Ectodermal cell (in vitro differentiated cells): ENCODE results near the gene GSPT2. TPM values are rescaled to one million over a fixed set of nuclear protein-coding genes. Genes with fewer than 3 reads are reported as not detected.
"Not testable (repeated sequence)": the region's sequence is repeated elsewhere in the genome, so short reads cannot be mapped to it uniquely, and the experiment has no call there.

Experiments used
- H3K27ac ChIP-seq: 2 replicates; pipeline ENCODE4 v1.7.0; 2013; ENCODE audit warnings: mild to moderate bottlenecking, low read depth, low read length; ENCODE audit not compliant: insufficient read depth, poor library complexity, severe bottlenecking
- H3K27me3 ChIP-seq: 2 replicates; pipeline ENCODE4 v1.7.0; 2013; ENCODE audit warnings: mild to moderate bottlenecking, low read length; ENCODE audit not compliant: insufficient read depth, control insufficient read depth, poor library complexity, severe bottlenecking
- H3K36me3 ChIP-seq: one replicate; pipeline ENCODE4 v1.7.0; 2013; ENCODE audit warnings: low read length; ENCODE audit not compliant: control insufficient read depth, insufficient read depth
- H3K4me1 ChIP-seq: one replicate; pipeline ENCODE4 v1.7.0; 2013; ENCODE audit warnings: low read length; ENCODE audit not compliant: control insufficient read depth, insufficient read depth
- H3K4me3 ChIP-seq: 2 replicates; pipeline ENCODE4 v1.7.0; 2013; ENCODE audit warnings: low read depth, low read length, control low read depth; ENCODE audit not compliant: insufficient read depth
- H3K9me3 ChIP-seq: 2 replicates; pipeline ENCODE4 v1.7.0; 2013; ENCODE audit warnings: mild to moderate bottlenecking, low read length, moderate library complexity; ENCODE audit not compliant: control insufficient read depth
- WGBS, 2 experiments: methylation state at CpG; one replicate each; pipeline ENCODE4 v1.1.7; 2013; ENCODE audit warnings: missing lambda C conversion rate in 2 of 2; 5-methylcytosine and 5-hydroxymethylcytosine counted together
- polyA plus RNA-seq, 4 experiments: library from polyadenylated mRNA; stranded (reverse); fragments of 50-300 nt; gene quantifications; one replicate each; pipeline ENCODE4 v1.2.3, GENCODE V29; 2013

The GSPT2 gene
- polyA plus RNA-seq (2013, experiment 1 of 4) = 34.3 TPM
- 36.5 TPM for polyA plus RNA-seq (2013, experiment 2 of 4)
- 31.4 TPM for polyA plus RNA-seq (2013, experiment 3 of 4)
- polyA plus RNA-seq (2013, experiment 4 of 4) = 33.7 TPM

- Histone ChIP-seq H3K4me1 (no peaks in the 10 kb centered on the region), H3K4me3 (peak within 1 kb of the TSS; percentile 72), H3K27me3 (no peaks in the 10 kb centered on the region), H3K27ac (no peak within 1 kb of the TSS), H3K9me3 (no peaks in the 10 kb centered on the region), H3K36me3 (no peaks in the 10 kb centered on the region)
- WGBS, 2 experiments = 0% methylated on average over 63 of the region's 63 CpGs
These were observed at the start of gene GSPT2 for GRCh38 chrX:51743179-51743957. Gene GSPT2, plus strand, starts transcription at chrX:51743442. Its CDS starts 185 bp downstream, at chrX:51743627.

- H3K36me3 ChIP-seq = no peaks in the 10 kb centered on the region
- WGBS, 2 experiments = 86 to 92% methylated on average over 6 of the region's 6 CpGs
- H3K4me1 ChIP-seq = no peaks in the 10 kb centered on the region
- H3K27ac ChIP-seq = no peak overlapping the region
- no peaks in the 10 kb centered on the region for H3K9me3 ChIP-seq
- no peaks in the 10 kb centered on the region for H3K27me3 ChIP-seq
- H3K4me3 ChIP-seq = no peak overlapping the region
These were observed 49.0 kb upstream of the GSPT2 start for GRCh38 chrX:51694254-51694653.

- no peaks in the 10 kb centered on the region for H3K27me3 ChIP-seq
- no peaks in the 10 kb centered on the region for H3K36me3 ChIP-seq
- WGBS, 2 experiments = 93 to 96% methylated on average over 8 of the region's 8 CpGs
- H3K27ac ChIP-seq = no peak overlapping the region
- H3K9me3 ChIP-seq = no peaks in the 10 kb centered on the region
- no peak overlapping the region for H3K4me3 ChIP-seq
- no peaks in the 10 kb centered on the region for H3K4me1 ChIP-seq
These were observed 45.8 kb upstream of the GSPT2 start for GRCh38 chrX:51697397-51697796.

- H3K27ac ChIP-seq, H3K36me3 ChIP-seq, H3K9me3 ChIP-seq, H3K4me1 ChIP-seq, H3K4me3 ChIP-seq, H3K27me3 ChIP-seq: not testable (repeated sequence)
- no CpG with 5 or more reads among the region's 87 CpGs for WGBS, 2 experiments
These were observed 32.7 kb upstream of the GSPT2 start, which contains the start of gene CENPVL1 for GRCh38 chrX:51710277-51711164. Gene CENPVL1, plus strand, starts transcription at chrX:51710512. Its CDS starts 0 bp downstream, at chrX:51710512.

- H3K4me1 ChIP-seq, H3K27me3 ChIP-seq, H3K27ac ChIP-seq, H3K36me3 ChIP-seq, H3K9me3 ChIP-seq, H3K4me3 ChIP-seq: not testable (repeated sequence)
- no CpG with 5 or more reads among the region's 18 CpGs for WGBS, 2 experiments
These were observed 30.1 kb upstream of the GSPT2 start for GRCh38 chrX:51712943-51713647.

GRCh38 chrX:51728202-51728601, 15.0 kb upstream of the GSPT2 start:
- H3K36me3 ChIP-seq = no peaks in the 10 kb centered on the region
- H3K4me3 ChIP-seq = no peak overlapping the region
- no peaks in the 10 kb centered on the region for H3K4me1 ChIP-seq
- no peaks in the 10 kb centered on the region for H3K9me3 ChIP-seq
- H3K27ac ChIP-seq = no peak overlapping the region
- H3K27me3 ChIP-seq = no peaks in the 10 kb centered on the region

GRCh38 chrX:51737091-51737490, 6.2 kb upstream of the GSPT2 start:
- H3K36me3 ChIP-seq = no peaks in the 10 kb centered on the region
- H3K27ac ChIP-seq = no peak overlapping the region
- 79 to 89% methylated on average over 2 of the region's 2 CpGs for WGBS, 2 experiments
- no peak overlapping the region for H3K4me3 ChIP-seq
- H3K4me1 ChIP-seq = no peaks in the 10 kb centered on the region
- no peaks in the 10 kb centered on the region for H3K27me3 ChIP-seq
- H3K9me3 ChIP-seq = no peaks in the 10 kb centered on the region

- Histone ChIP-seq H3K27ac (no peak overlapping the region), H3K4me3 (no peak overlapping the region)
- 15 to 16% methylated on average over 3 of the region's 3 CpGs for WGBS, 2 experiments
These were observed 656 bp upstream of the GSPT2 start for GRCh38 chrX:51742586-51742985.

GRCh38 chrX:51747671-51748070, 4.4 kb downstream of the GSPT2 start:
- no peaks in the 10 kb centered on the region for H3K36me3 ChIP-seq
- no peaks in the 10 kb centered on the region for H3K27me3 ChIP-seq
- H3K27ac ChIP-seq = no peak overlapping the region
- H3K9me3 ChIP-seq = no peaks in the 10 kb centered on the region
- no peak overlapping the region for H3K4me3 ChIP-seq
- H3K4me1 ChIP-seq = no peaks in the 10 kb centered on the region

More at GRCh38 chrX:51742586-51742985, 656 bp upstream of the GSPT2 start:
- no peaks in the 10 kb centered on the region for H3K36me3 ChIP-seq
- no peaks in the 10 kb centered on the region for H3K4me1 ChIP-seq
- H3K27me3 ChIP-seq = no peaks in the 10 kb centered on the region
- no peaks in the 10 kb centered on the region for H3K9me3 ChIP-seq
